PC-9 (cell line): ENCODE data around the gene DDX39A. TPM values are rescaled to one million over a fixed set of nuclear protein-coding genes. Genes with fewer than 3 reads are reported as not detected.

ENCODE experiments used
- BruUV-seq: library from RNA; stranded (reverse); fragments of 400-500 nt; replicated peaks from 2 replicates; lab custom pipeline; 2021; lab: Mats Ljungman, UMichigan
- CTCF ChIA-PET: fragments of 300-600 bp; sonication (Branson Sonifier 250); formaldehyde crosslinking; loops from one replicate; lab custom pipeline; 2022; ENCODE audit warnings: antibody characterized with exemption; lab: Charles Lee
- POLR2A ChIA-PET: fragments of 300-600 bp; sonication (Branson Sonifier 250); formaldehyde crosslinking; loops from one replicate; lab custom pipeline; 2022; ENCODE audit warnings: antibody characterized with exemption; ENCODE audit not compliant: unreplicated experiment; lab: Charles Lee
- DNase-seq, 2 experiments: peaks; one replicate each; pipeline versions ENCODE4 v3.0.0 to v3.0.0-alpha.2; 2015 to 2022; ENCODE audit warnings: mixed read lengths in 1 of 2
- H2AFZ ChIP-seq: fragments of 200-600 bp; sonication (generic); 2 replicates; pipeline ENCODE4 v1.8.1; 2017; ENCODE audit warnings: antibody characterized with exemption
- H3F3A ChIP-seq: fragments of 200-600 bp; sonication (generic); 2 replicates; pipeline ENCODE4 v1.8.1; 2017; ENCODE audit warnings: antibody characterized with exemption, mild to moderate bottlenecking, low read depth; ENCODE audit not compliant: insufficient read depth
- H3K27ac ChIP-seq: fragments of 200-600 bp; sonication (generic); 2 replicates; pipeline ENCODE4 v1.6.1; 2016; ENCODE audit warnings: mixed run types
- H3K27me3 ChIP-seq: fragments of 200-600 bp; sonication (generic); 2 replicates; pipeline ENCODE4 v1.6.1; 2016; ENCODE audit warnings: low read depth, mixed run types; ENCODE audit not compliant: insufficient read depth
- H3K36me3 ChIP-seq: fragments of 200-600 bp; sonication (generic); 2 replicates; pipeline ENCODE4 v1.6.1; 2016; ENCODE audit warnings: low read depth, mixed run types
- H3K4me1 ChIP-seq: fragments of 200-600 bp; sonication (generic); replicated peaks from 2 replicates; pipeline ENCODE4 v1.6.1; 2016; ENCODE audit warnings: mixed run types; ENCODE audit not compliant: insufficient read depth
- H3K4me2 ChIP-seq: fragments of 200-600 bp; sonication (generic); 2 replicates; pipeline ENCODE4 v1.6.1; 2017; ENCODE audit warnings: mixed run types
- H3K4me3 ChIP-seq: fragments of 200-600 bp; sonication (generic); 2 replicates; pipeline ENCODE4 v1.6.1; 2016; ENCODE audit warnings: mixed run types
- H3K79me2 ChIP-seq: fragments of 200-600 bp; sonication (generic); 2 replicates; pipeline ENCODE4 v1.6.1; 2017; ENCODE audit warnings: low read depth, mixed run types
- H3K9me2 ChIP-seq: fragments of 200-600 bp; sonication (generic); 2 replicates; pipeline ENCODE4 v1.8.1; 2017; ENCODE audit warnings: mild to moderate bottlenecking; ENCODE audit not compliant: insufficient read depth
- H3K9me3 ChIP-seq: fragments of 200-600 bp; sonication (generic); 2 replicates; pipeline ENCODE4 v1.8.1; 2016; ENCODE audit warnings: low read depth; ENCODE audit not compliant: insufficient read depth
- H4K20me1 ChIP-seq: fragments of 200-600 bp; sonication (generic); 2 replicates; pipeline ENCODE4 v1.8.1; 2017; ENCODE audit not compliant: insufficient read depth
- CTCF ChIP-seq: fragments of 200-600 bp; sonication (generic); conservative IDR thresholded peaks from 2 replicates; pipeline ENCODE4 v1.6.1; 2017; ENCODE audit warnings: mixed run types, antibody characterized with exemption, mild to moderate bottlenecking, moderate library complexity
- EZH2 ChIP-seq: fragments of 200-600 bp; sonication (generic); IDR thresholded peaks from 2 replicates; pipeline ENCODE4 v1.8.0; 2017; ENCODE audit warnings: antibody characterized with exemption, low read depth
- intact Hi-C: fragments of 100-400 bp; cut with micrococcal nuclease; formaldehyde crosslinking; loops from one replicate; pipeline ENCODE4 v1.10.0; 2022; ENCODE audit not compliant: unreplicated experiment
- total RNA-seq: library from RNA; stranded (reverse); gene quantifications from 2 replicates; pipeline ENCODE4 v1.2.3, GENCODE V29; 2021

The DDX39A gene
- total RNA-seq, 1 experiment from 2014 or later = 67.4 TPM

DNA sequence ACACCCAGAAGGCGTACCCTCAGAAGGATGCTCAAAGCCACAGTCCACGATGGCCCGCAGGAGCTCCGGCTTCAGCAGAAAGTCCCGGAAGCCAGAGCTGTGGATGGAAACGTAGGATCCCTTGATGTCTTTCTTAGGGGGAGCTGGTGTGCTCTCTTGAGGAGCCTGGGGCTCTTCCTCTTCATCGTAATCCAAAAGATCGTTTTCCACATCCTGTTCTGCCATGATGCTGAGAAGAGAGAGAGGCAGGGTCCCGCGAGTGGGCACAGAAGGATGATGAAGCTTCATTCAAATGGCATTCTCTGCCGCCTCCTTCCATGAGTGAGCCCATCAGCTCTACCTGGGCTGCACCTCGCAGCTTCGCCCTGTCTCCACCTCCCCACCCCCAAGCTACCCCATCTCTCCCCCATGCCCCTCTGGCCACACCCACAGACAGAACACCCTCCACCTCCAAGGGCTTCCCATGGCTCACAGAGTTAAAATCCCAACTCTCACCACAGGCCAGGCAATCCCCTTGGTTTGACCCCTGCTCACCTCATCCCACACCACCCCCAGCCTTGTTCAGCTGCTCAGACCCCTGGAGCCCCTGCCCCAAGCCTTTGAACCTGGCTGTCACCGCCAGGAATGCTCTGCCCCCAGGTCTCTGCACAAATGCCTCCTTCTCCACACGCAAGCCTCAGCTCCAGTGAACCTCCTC lies 6.0 kb downstream of the DDX39A start:
- no peak overlapping the region for H2AFZ ChIP-seq
- H3K27ac ChIP-seq = no peak overlapping the region
- H3K9me3 ChIP-seq = no peaks in the 10 kb centered on the region
- H3F3A ChIP-seq = peaks cover 58% of the 10 kb centered on the region; the same call in 1 of the 2 replicates
- TF ChIP-seq EZH2 (no peak), CTCF (no peak)
- peaks cover 67% of the 10 kb centered on the region for H3K79me2 ChIP-seq
- no peaks in the 10 kb centered on the region for H3K9me2 ChIP-seq
- no peak overlapping the region for H3K4me2 ChIP-seq
- peaks cover 18% of the 10 kb centered on the region for H3K4me1 ChIP-seq
- H3K27me3 ChIP-seq = no peaks in the 10 kb centered on the region
- no TSS peak for BruUV-seq
- H3K36me3 ChIP-seq = peaks cover 45% of the 10 kb centered on the region
- CTCF ChIA-PET = no interaction called here
- peaks cover 91% of the 10 kb centered on the region for H4K20me1 ChIP-seq
- POLR2A ChIA-PET = interaction anchor here (0.7 kb wide), 1 partner anchor 617 kb away, joined by 10 read pairs; no protein-coding TSS in a partner anchor
- intact Hi-C loops = no loop called here
- no peak overlapping the region for H3K4me3 ChIP-seq
- no peak for DNase-seq

GRCh38 chr19:14412324-14412995 lies 6.7 kb downstream of the DDX39A start:
- DNase-seq = no peak
- no TSS peak for BruUV-seq
- H3K36me3 ChIP-seq = peaks cover 45% of the 10 kb centered on the region
- peaks cover 64% of the 10 kb centered on the region; the same call in 1 of the 2 replicates for H3F3A ChIP-seq
- ChIA-PET POLR2A (interaction anchor here (0.7 kb wide), 1 partner anchor 617 kb away, joined by 10 read pairs; no protein-coding TSS in a partner anchor), CTCF (no interaction called here)
- peaks cover 87% of the 10 kb centered on the region for H4K20me1 ChIP-seq
- peaks cover 60% of the 10 kb centered on the region for H3K79me2 ChIP-seq
- H3K9me2 ChIP-seq = no peaks in the 10 kb centered on the region
- peaks cover 15% of the 10 kb centered on the region for H3K4me1 ChIP-seq
- no peaks in the 10 kb centered on the region for H3K27me3 ChIP-seq
- TF ChIP-seq CTCF = no peak
- H3K9me3 ChIP-seq = no peaks in the 10 kb centered on the region
- no peak overlapping the region for H2AFZ ChIP-seq
- no peak overlapping the region for H3K27ac ChIP-seq
- no peak overlapping the region for H3K4me3 ChIP-seq
- no peak overlapping the region for H3K4me2 ChIP-seq
- intact Hi-C loops = no loop called here

- CTCF ChIA-PET = interaction anchor here (0.6 kb wide), 1 partner anchor 259 kb away, joined by 14 read pairs; no protein-coding TSS in a partner anchor
- no peaks in the 10 kb centered on the region for H3K9me2 ChIP-seq
- no peaks in the 10 kb centered on the region for H3K27me3 ChIP-seq
- no peaks in the 10 kb centered on the region for H3K9me3 ChIP-seq
- DNase-seq = no peak
- peaks cover 10% of the 10 kb centered on the region for H3K4me1 ChIP-seq
- H4K20me1 ChIP-seq = peaks cover 87% of the 10 kb centered on the region
- H3F3A ChIP-seq = peaks cover 70% of the 10 kb centered on the region; the same call in 1 of the 2 replicates
- peaks cover 55% of the 10 kb centered on the region for H3K79me2 ChIP-seq
- no peak for TF ChIP-seq CTCF
- TF ChIP-seq EZH2 = no peak
- H3K36me3 ChIP-seq = peaks cover 45% of the 10 kb centered on the region
- POLR2A ChIA-PET = interaction anchor here (0.6 kb wide), 1 partner anchor 48 kb away, joined by 4 read pairs; no protein-coding TSS in a partner anchor
- no peak overlapping the region for H3K4me3 ChIP-seq
- H2AFZ ChIP-seq = no peak overlapping the region
- no peak overlapping the region for H3K27ac ChIP-seq
- no TSS peak for BruUV-seq
- intact Hi-C loops = no loop called here
- no peak overlapping the region for H3K4me2 ChIP-seq
Measured at GRCh38 chr19:14411938-14412245, 7.2 kb downstream of the DDX39A start.
